Keratinocyte (primary cell): Measurements from ENCODE around the gene HDAC9.

Experiments used
- CTCF ChIP-seq, 3 experiments: IDR thresholded peaks in 1 of 3; conservative IDR thresholded peaks in 1 of 3; optimal IDR thresholded peaks in 1 of 3; 2 replicates in 2 of 3; 3 replicates in 1 of 3; pipeline versions ENCODE3 to v1.5.1; 2011; ENCODE audit warnings: low read length in 3 of 3, mild to moderate bottlenecking in 3 of 3, moderate library complexity in 2 of 3, control low read depth in 1 of 3, inconsistent platforms in 1 of 3; ENCODE audit not compliant: insufficient read depth in 2 of 3; ENCODE audit errors: extremely low read depth in 1 of 3
- EZH2 ChIP-seq: IDR thresholded peaks from one replicate; pipeline ENCODE4 v1.6.1; 2012; ENCODE audit warnings: inconsistent platforms, mild to moderate bottlenecking, low read length, moderate library complexity

GRCh38 chr7:18903695-18904094 lies 408.1 kb downstream of the HDAC9 start:
- TF ChIP-seq CTCF (optimal IDR thresholded peaks at IDR 0.05 in 1 of 3, IDR thresholded peaks at IDR 0.05 in 1 of 3, conservative IDR thresholded peaks at IDR 0.05 in 1 of 3; ENCODE audit: extremely low read depth in 1 of 3, insufficient read depth in 2 of 3, low read length in 3 of 3) (no peak), EZH2 (no peak)
